SK-N-SH treated with all-trans-retinoic acid at 6 μM for 48 hours (cell line): ENCODE measurements around the gene SNTB2.

Experiments
- ATAC-seq: fragments of 200-7000 bp; cut with Tn5 transposase; 3 replicates; pipeline ENCODE4 v1.9.1; 2020; ENCODE audit warnings: mild to moderate bottlenecking, moderate library complexity
- ARNTL ChIP-seq: fragments of 450-650 bp; formaldehyde crosslinking; IDR thresholded peaks from 2 replicates; pipeline ENCODE4 v1.5.0; 2020; ENCODE audit warnings: low read depth, mild to moderate bottlenecking, moderate library complexity, borderline replicate concordance
- BACH2 ChIP-seq: fragments of 250-450 bp; sonication (Bioruptor Pico); IDR thresholded peaks from 2 replicates; pipeline ENCODE4 v1.9.0; 2021; ENCODE audit warnings: mild to moderate bottlenecking, borderline replicate concordance
- CREB5 ChIP-seq: fragments of 250-450 bp; sonication (Bioruptor Pico); IDR thresholded peaks from 2 replicates; pipeline ENCODE4 v1.5.1; 2020; ENCODE audit warnings: low read depth, mild to moderate bottlenecking, moderate library complexity
- CSDC2 ChIP-seq: fragments of 250-450 bp; sonication (Bioruptor Pico); IDR thresholded peaks from 2 replicates; pipeline ENCODE4 v1.5.0; 2020; ENCODE audit warnings: mild to moderate bottlenecking, moderate library complexity
- CSRNP3 ChIP-seq: fragments of 250-450 bp; sonication (Bioruptor Pico); IDR thresholded peaks from 2 replicates; pipeline ENCODE4 v1.5.1; 2021; ENCODE audit warnings: mild to moderate bottlenecking, moderate library complexity
- ESRRG ChIP-seq: fragments of 250-450 bp; sonication (Bioruptor Pico); IDR thresholded peaks from 2 replicates; pipeline ENCODE4 v1.6.1; 2021; ENCODE audit warnings: mild to moderate bottlenecking
- GLIS3 ChIP-seq: fragments of 250-450 bp; sonication (Bioruptor Pico); IDR thresholded peaks from 2 replicates; pipeline ENCODE4 v1.5.0; 2020; ENCODE audit warnings: mild to moderate bottlenecking, moderate library complexity
- ISL1 ChIP-seq: fragments of 250-450 bp; sonication (Bioruptor Pico); IDR thresholded peaks from 2 replicates; pipeline ENCODE4 v2.1.2; 2022; ENCODE audit warnings: mild to moderate bottlenecking, moderate library complexity
- PATZ1 ChIP-seq: fragments of 250-450 bp; sonication (Bioruptor Pico); IDR thresholded peaks from 2 replicates; pipeline ENCODE4 v1.8.0; 2020; ENCODE audit warnings: mild to moderate bottlenecking, moderate library complexity, borderline replicate concordance
- POU6F1 ChIP-seq: fragments of 250-450 bp; sonication (Bioruptor Pico); IDR thresholded peaks from 2 replicates; pipeline ENCODE4 v1.8.0; 2021; ENCODE audit warnings: low read depth, mild to moderate bottlenecking, moderate library complexity, borderline replicate concordance
- PPARA ChIP-seq: fragments of 250-450 bp; sonication (Bioruptor Pico); IDR thresholded peaks from 2 replicates; pipeline ENCODE4 v1.5.0; 2020; ENCODE audit warnings: mild to moderate bottlenecking, borderline replicate concordance
- RARB ChIP-seq: fragments of 250-450 bp; sonication (Bioruptor Pico); IDR thresholded peaks from 2 replicates; pipeline ENCODE4 v1.8.0; 2021; ENCODE audit warnings: mild to moderate bottlenecking, moderate library complexity
- SNAI2 ChIP-seq: fragments of 250-450 bp; sonication (Bioruptor Pico); IDR thresholded peaks from 2 replicates; pipeline ENCODE4 v1.5.0; 2020; ENCODE audit warnings: mild to moderate bottlenecking, moderate library complexity
- TCF4 ChIP-seq: fragments of 250-450 bp; sonication (Bioruptor Pico); IDR thresholded peaks from 2 replicates; pipeline ENCODE4 v1.8.0; 2021; ENCODE audit warnings: mild to moderate bottlenecking, moderate library complexity, borderline replicate concordance
- TSHZ2 ChIP-seq: fragments of 250-450 bp; sonication (Bioruptor Pico); IDR thresholded peaks from 2 replicates; pipeline ENCODE4 v1.5.0; 2020; ENCODE audit warnings: mild to moderate bottlenecking, moderate library complexity
- ZC3H10 ChIP-seq: fragments of 250-450 bp; sonication (Bioruptor Pico); IDR thresholded peaks from 2 replicates; pipeline ENCODE4 v1.5.1; 2021; ENCODE audit warnings: mild to moderate bottlenecking, moderate library complexity
- ZFP3 ChIP-seq: fragments of 250-450 bp; sonication (Bioruptor Pico); IDR thresholded peaks from 2 replicates; pipeline ENCODE4 v1.5.0; 2020; ENCODE audit warnings: mild to moderate bottlenecking, moderate library complexity
- ZFP30 ChIP-seq: fragments of 450-650 bp; formaldehyde crosslinking; IDR thresholded peaks from 2 replicates; pipeline ENCODE4 v1.5.0; 2022; ENCODE audit warnings: mild to moderate bottlenecking, moderate library complexity
- ZNF70 ChIP-seq: fragments of 450-650 bp; formaldehyde crosslinking; IDR thresholded peaks from 2 replicates; pipeline ENCODE4 v1.5.0; 2020; ENCODE audit warnings: mild to moderate bottlenecking, moderate library complexity
- ZNF8 ChIP-seq: fragments of 450-650 bp; formaldehyde crosslinking; IDR thresholded peaks from 2 replicates; pipeline ENCODE4 v1.5.0; 2020; ENCODE audit warnings: mild to moderate bottlenecking, moderate library complexity

The SNTB2 gene

GRCh38 chr16:69348222-69348621, 161.3 kb downstream of the SNTB2 start (continued):
- TF ChIP-seq BACH2 (CRISPR knock-in tag) (no peak), ZFP3 (CRISPR knock-in tag) (no peak)

GRCh38 chr16:69349536-69349935, 162.6 kb downstream of the SNTB2 start:
- ATAC-seq: no peak
- TF ChIP-seq ISL1: no peak
- no peak for TF ChIP-seq CSDC2 (CRISPR knock-in tag)
- no peak for TF ChIP-seq PPARA
- no peak for TF ChIP-seq PATZ1 (CRISPR knock-in tag)
- TF ChIP-seq POU6F1: no peak
- no peak for TF ChIP-seq RARB
- TF ChIP-seq TSHZ2 (CRISPR knock-in tag): no peak
- TF ChIP-seq ZFP3 (CRISPR knock-in tag): no peak
- no peak for TF ChIP-seq ZFP30 (CRISPR knock-in tag)
- TF ChIP-seq ZNF8 (CRISPR knock-in tag): no peak
- TF ChIP-seq SNAI2: no peak
- no peak for TF ChIP-seq GLIS3 (CRISPR knock-in tag)
- TF ChIP-seq CSRNP3: no peak
- TF ChIP-seq ZC3H10 (CRISPR knock-in tag): no peak
- no peak for TF ChIP-seq CREB5 (CRISPR knock-in tag)
- TF ChIP-seq ZNF70: no peak
- TF ChIP-seq ESRRG (CRISPR knock-in tag): no peak
- TF ChIP-seq BACH2 (CRISPR knock-in tag): no peak
- no peak for TF ChIP-seq TCF4 (CRISPR knock-in tag)
- no peak for TF ChIP-seq ARNTL (CRISPR knock-in tag)

- TF ChIP-seq ZC3H10 (CRISPR knock-in tag): no peak
- no peak for TF ChIP-seq PATZ1 (CRISPR knock-in tag)
- no peak for TF ChIP-seq CSRNP3
- no peak for TF ChIP-seq TCF4 (CRISPR knock-in tag)
- no peak for ATAC-seq
These were observed 163.7 kb downstream of the SNTB2 start for GRCh38 chr16:69350536-69351133.
